Mesendoderm (in vitro differentiated cells): ENCODE results near the gene ATP6V1F.
A peak's percentile ranks its signal among the peaks of the same experiment; 100 is the strongest.

Source experiments
- DNase-seq: peaks from one replicate; pipeline ENCODE4 v3.0.0; 2013
- H2AK5ac ChIP-seq: 2 replicates; pipeline ENCODE4 v1.6.1; 2013; ENCODE audit warnings: low read length, inconsistent platforms
- H2BK120ac ChIP-seq: 2 replicates; pipeline ENCODE4 v1.6.1; 2013; ENCODE audit warnings: low read depth, mild to moderate bottlenecking, low read length, moderate library complexity, mixed read lengths
- H2BK15ac ChIP-seq: replicated peaks from 2 replicates; pipeline ENCODE4 v1.6.1; 2013; ENCODE audit warnings: low read depth, mild to moderate bottlenecking, moderate library complexity
- H2BK5ac ChIP-seq: 2 replicates; pipeline ENCODE4 v1.6.1; 2013; ENCODE audit warnings: low read length, inconsistent platforms
- H3K18ac ChIP-seq: 2 replicates; pipeline ENCODE4 v1.6.1; 2013; ENCODE audit warnings: mild to moderate bottlenecking, low read length, mixed read lengths
- H3K23ac ChIP-seq: one replicate; pipeline ENCODE4 v1.6.1; 2013; ENCODE audit warnings: low read length
- H3K27ac ChIP-seq: 2 replicates; pipeline ENCODE4 v1.5.1; 2013; ENCODE audit warnings: low read depth, mild to moderate bottlenecking, inconsistent platforms, low read length, moderate library complexity
- H3K27me3 ChIP-seq: 2 replicates; pipeline ENCODE4 v1.6.1; 2013; ENCODE audit warnings: low read length, control low read depth, mild to moderate bottlenecking, inconsistent platforms; ENCODE audit not compliant: insufficient read depth, poor library complexity
- H3K36me3 ChIP-seq: 2 replicates; pipeline ENCODE4 v1.6.1; 2013; ENCODE audit warnings: low read length, inconsistent platforms; ENCODE audit not compliant: control insufficient read depth, insufficient read depth
- H3K4ac ChIP-seq: one replicate; pipeline ENCODE4 v1.6.1; 2013; ENCODE audit warnings: low read depth, mild to moderate bottlenecking, low read length, moderate library complexity
- H3K4me1 ChIP-seq: 2 replicates; pipeline ENCODE4 v1.6.1; 2013; ENCODE audit warnings: low read depth, low read length, inconsistent platforms; ENCODE audit not compliant: control insufficient read depth
- H3K4me2 ChIP-seq: 2 replicates; pipeline ENCODE4 v1.6.1; 2013; ENCODE audit warnings: low read length
- H3K4me3 ChIP-seq: 2 replicates; pipeline ENCODE4 v1.5.1; 2013; ENCODE audit warnings: mild to moderate bottlenecking, low read length
- H3K56ac ChIP-seq: one replicate; pipeline ENCODE4 v1.6.1; 2013; ENCODE audit warnings: low read length
- H3K79me1 ChIP-seq: 2 replicates; pipeline ENCODE4 v1.6.1; 2013; ENCODE audit warnings: low read length, inconsistent platforms
- H3K79me2 ChIP-seq: 2 replicates; pipeline ENCODE4 v1.6.1; 2013; ENCODE audit warnings: mild to moderate bottlenecking, low read length; ENCODE audit not compliant: control insufficient read depth, insufficient read depth
- H3K9ac ChIP-seq: 2 replicates; pipeline ENCODE4 v1.6.1; 2013; ENCODE audit warnings: low read length, inconsistent platforms
- H4K5ac ChIP-seq: one replicate; pipeline ENCODE4 v1.6.1; 2013; ENCODE audit warnings: low read length
- H4K8ac ChIP-seq: one replicate; pipeline ENCODE4 v1.6.1; 2013; ENCODE audit warnings: low read depth, mild to moderate bottlenecking, control low read depth, low read length, moderate library complexity
- WGBS: extraction: QIAGEN DNeasy Blood & Tissue Kit; methylation state at CpG from one replicate; pipeline ENCODE4 v1.1.7; 2013; ENCODE audit warnings: low lambda C conversion rate, missing lambda C conversion rate; ENCODE audit not compliant: insufficient coverage; ENCODE audit errors: extremely low coverage; 5-methylcytosine and 5-hydroxymethylcytosine counted together

The ATP6V1F gene

GRCh38 chr7:128856001-128856718 is 6.5 kb upstream of the ATP6V1F start:
- H3K9ac ChIP-seq: no peak overlapping the region
- H3K79me1 ChIP-seq: no peaks in the 10 kb centered on the region
- no peak overlapping the region for H3K18ac ChIP-seq
- H3K23ac ChIP-seq: no peak overlapping the region
- H2BK15ac ChIP-seq: no peak overlapping the region
- no peak for DNase-seq
- H3K4me1 ChIP-seq: no peaks in the 10 kb centered on the region
- no peak overlapping the region for H4K8ac ChIP-seq
- no peak overlapping the region for H4K5ac ChIP-seq
- WGBS: no CpG with 5 or more reads among the region's 17 CpGs
- no peaks in the 10 kb centered on the region for H3K79me2 ChIP-seq
- no peak overlapping the region for H3K27ac ChIP-seq
- H3K4ac ChIP-seq: no peak overlapping the region
- H2BK5ac ChIP-seq: no peak overlapping the region
- no peak overlapping the region for H2BK120ac ChIP-seq
- H2AK5ac ChIP-seq: no peak overlapping the region
- H3K4me2 ChIP-seq: no peak overlapping the region
- no peak overlapping the region for H3K4me3 ChIP-seq
- peaks cover 20% of the 10 kb centered on the region for H3K36me3 ChIP-seq
- no peak overlapping the region for H3K56ac ChIP-seq
- no peaks in the 10 kb centered on the region for H3K27me3 ChIP-seq

- Histone ChIP-seq H3K18ac (no peak overlapping the region), H3K56ac (no peak overlapping the region), H4K5ac (no peak overlapping the region), H3K4me2 (no peak overlapping the region), H2BK5ac (no peak overlapping the region), H3K9ac (no peak overlapping the region), H4K8ac (no peak overlapping the region), H2AK5ac (no peak overlapping the region), H3K23ac (no peak overlapping the region), H3K27me3 (no peaks in the 10 kb centered on the region), H3K4ac (no peak overlapping the region), H3K27ac (no peak overlapping the region), H2BK120ac (no peak overlapping the region), H3K36me3 (peaks cover 12% of the 10 kb centered on the region), H2BK15ac (no peak overlapping the region), H3K79me2 (no peaks in the 10 kb centered on the region), H3K4me1 (no peaks in the 10 kb centered on the region), H3K79me1 (peaks cover 1% of the 10 kb centered on the region), H3K4me3 (no peak overlapping the region)
- no peak for DNase-seq
- no CpG with 5 or more reads among the region's 18 CpGs for WGBS
Observed at GRCh38 chr7:128858380-128859231, 4.0 kb upstream of the ATP6V1F start.

- no peak overlapping the region for H3K23ac ChIP-seq
- H3K4me2 ChIP-seq: no peak overlapping the region
- H3K4ac ChIP-seq: no peak overlapping the region
- H3K18ac ChIP-seq: no peak overlapping the region
- no peak overlapping the region for H3K4me3 ChIP-seq
- H4K8ac ChIP-seq: no peak overlapping the region
- H3K9ac ChIP-seq: no peak overlapping the region
- H3K56ac ChIP-seq: no peak overlapping the region
- no peaks in the 10 kb centered on the region for H3K27me3 ChIP-seq
- no peaks in the 10 kb centered on the region for H3K79me2 ChIP-seq
- no peak overlapping the region for H2BK15ac ChIP-seq
- H3K27ac ChIP-seq: no peak overlapping the region
- no peak overlapping the region for H2BK120ac ChIP-seq
- no CpG with 5 or more reads among the region's 12 CpGs for WGBS
- no peak overlapping the region for H2BK5ac ChIP-seq
- peaks cover 1% of the 10 kb centered on the region for H3K79me1 ChIP-seq
- no peak overlapping the region for H4K5ac ChIP-seq
- H2AK5ac ChIP-seq: no peak overlapping the region
- H3K36me3 ChIP-seq: peaks cover 10% of the 10 kb centered on the region
- no peak for DNase-seq
- no peaks in the 10 kb centered on the region for H3K4me1 ChIP-seq
Observed at GRCh38 chr7:128859232-128860157, 3.2 kb upstream of the ATP6V1F start.

GRCh38 chr7:128860158-128861073 is 2.2 kb upstream of the ATP6V1F start:
- no peaks in the 10 kb centered on the region for H3K79me2 ChIP-seq
- H3K4me1 ChIP-seq: no peaks in the 10 kb centered on the region
- peaks cover 7% of the 10 kb centered on the region for H3K36me3 ChIP-seq
- peak overlapping the region; percentile 59 for H3K56ac ChIP-seq
- H3K27me3 ChIP-seq: no peaks in the 10 kb centered on the region
- no peak overlapping the region for H4K8ac ChIP-seq
- H3K79me1 ChIP-seq: peaks cover 1% of the 10 kb centered on the region
- no peak overlapping the region for H3K9ac ChIP-seq
- no peak overlapping the region for H2BK15ac ChIP-seq
- no peak overlapping the region for H2BK120ac ChIP-seq
- no peak overlapping the region for H3K4ac ChIP-seq
- H3K27ac ChIP-seq: no peak overlapping the region
- DNase-seq: peak; percentile 74
- no peak overlapping the region for H3K23ac ChIP-seq
- no peak overlapping the region for H3K18ac ChIP-seq
- H2BK5ac ChIP-seq: no peak overlapping the region
- no peak overlapping the region for H3K4me3 ChIP-seq
- H2AK5ac ChIP-seq: no peak overlapping the region
- no CpG with 5 or more reads among the region's 10 CpGs for WGBS
- no peak overlapping the region for H4K5ac ChIP-seq
- H3K4me2 ChIP-seq: no peak overlapping the region
